Neural progenitor cell (in vitro differentiated cells): ENCODE data around the gene KRTAP9-7. TPM values are rescaled to one million over a fixed set of nuclear protein-coding genes. Genes with fewer than 3 reads are reported as not detected.

Source experiments
- DNase-seq: peaks from one replicate; pipeline ENCODE4 v3.0.0-alpha.2; 2016; ENCODE audit warnings: low spot score
- H2AFZ ChIP-seq: fragments of 200-600 bp; sonication (generic); replicated peaks from 2 replicates; pipeline ENCODE4 v1.6.1; 2016; ENCODE audit warnings: antibody characterized with exemption
- H3F3A ChIP-seq: fragments of 200-600 bp; sonication (generic); 2 replicates; pipeline ENCODE4 v1.6.1; 2016; ENCODE audit warnings: antibody characterized with exemption, low read depth
- H3K27ac ChIP-seq: fragments of 200-600 bp; sonication (generic); 2 replicates; pipeline ENCODE4 v1.5.1; 2016; ENCODE audit warnings: mild to moderate bottlenecking
- H3K27me3 ChIP-seq: fragments of 200-600 bp; sonication (generic); 2 replicates; pipeline ENCODE4 v1.6.1; 2016; ENCODE audit warnings: mild to moderate bottlenecking, moderate library complexity
- H3K36me3 ChIP-seq: fragments of 200-600 bp; sonication (generic); 2 replicates; pipeline ENCODE4 v1.5.1; 2016
- H3K4me1 ChIP-seq: fragments of 200-600 bp; sonication (generic); 2 replicates; pipeline ENCODE4 v1.6.1; 2016; ENCODE audit warnings: mixed run types
- H3K4me2 ChIP-seq: fragments of 200-600 bp; sonication (generic); 2 replicates; pipeline ENCODE4 v1.6.1; 2016
- H3K4me3 ChIP-seq: fragments of 200-600 bp; sonication (generic); 2 replicates; pipeline ENCODE4 v1.5.1; 2016
- H3K79me2 ChIP-seq: fragments of 200-600 bp; sonication (generic); 2 replicates; pipeline ENCODE4 v1.6.1; 2016; ENCODE audit warnings: low read depth
- H3K9ac ChIP-seq: fragments of 200-600 bp; sonication (generic); 2 replicates; pipeline ENCODE4 v1.6.1; 2016
- H3K9me3 ChIP-seq: fragments of 200-600 bp; sonication (generic); 2 replicates; pipeline ENCODE4 v1.5.1; 2016; ENCODE audit warnings: low read depth
- H4K20me1 ChIP-seq: fragments of 200-600 bp; sonication (generic); 2 replicates; pipeline ENCODE4 v1.6.1; 2016; ENCODE audit warnings: low read depth
- H3K27ac Mint-ChIP-seq: 3 replicates; pipeline ENCODE4 v1.8.0; 2021; ENCODE audit warnings: mixed read lengths
- H3K27me3 Mint-ChIP-seq: 2 replicates; pipeline ENCODE4 v1.8.0; 2022; ENCODE audit warnings: low read depth, mild to moderate bottlenecking, inconsistent platforms, moderate library complexity, mixed read lengths; ENCODE audit not compliant: insufficient read depth
- H3K36me3 Mint-ChIP-seq: 3 replicates; pipeline ENCODE4 v1.8.0; 2021; ENCODE audit warnings: mixed read lengths
- H3K4me1 Mint-ChIP-seq: 3 replicates; pipeline ENCODE4 v1.8.0; 2021; ENCODE audit warnings: mixed read lengths
- H3K4me3 Mint-ChIP-seq: 3 replicates; pipeline ENCODE4 v1.8.0; 2021; ENCODE audit warnings: mild to moderate bottlenecking, moderate library complexity, mixed read lengths
- H3K9me3 Mint-ChIP-seq: 3 replicates; pipeline ENCODE4 v1.8.0; 2020; ENCODE audit warnings: mixed read lengths
- CTCF ChIP-seq: fragments of 200-600 bp; sonication (generic); IDR thresholded peaks from 2 replicates; pipeline ENCODE4 v1.5.1; 2017; ENCODE audit warnings: antibody characterized with exemption, mild to moderate bottlenecking
- EZH2 ChIP-seq: fragments of 200-600 bp; sonication (generic); IDR thresholded peaks from 2 replicates; pipeline ENCODE4 v1.6.1; 2017; ENCODE audit warnings: antibody characterized with exemption, mild to moderate bottlenecking, moderate library complexity
- EZH2phosphoT487 ChIP-seq: fragments of 200-600 bp; sonication (generic); IDR thresholded peaks from 2 replicates; pipeline ENCODE4 v1.6.1; 2017; ENCODE audit warnings: antibody characterized with exemption
- total RNA-seq: library from RNA; depleted of rRNA; stranded (reverse); fragments of >200 nt; gene quantifications from 2 replicates; pipeline ENCODE4 v1.2.3, GENCODE V29; 2015; ENCODE audit warnings: low replicate concordance

The KRTAP9-7 gene
- total RNA-seq, 1 donor from 2014 or later, result not detected

GRCh38 chr17:41296846-41297245 is 21.3 kb downstream of the KRTAP9-7 start:
- Histone ChIP-seq H3K4me3 (no peak overlapping the region), H3K79me2 (no peaks in the 10 kb centered on the region), H4K20me1 (no peaks in the 10 kb centered on the region), H3K9ac (no peak overlapping the region), H3F3A (no peaks in the 10 kb centered on the region), H3K27ac (no peak overlapping the region), H3K4me2 (no peak overlapping the region), H3K27me3 (no peaks in the 10 kb centered on the region), H3K9me3 (no peaks in the 10 kb centered on the region), H2AFZ (no peak overlapping the region), H3K36me3 (no peaks in the 10 kb centered on the region), H3K4me1 (no peaks in the 10 kb centered on the region)
- DNase-seq, result no peak
- Mint-ChIP-seq H3K9me3 (no peaks in the 10 kb centered on the region), H3K27ac (no peak overlapping the region), H3K27me3 (peaks cover 2% of the 10 kb centered on the region), H3K4me1 (no peaks in the 10 kb centered on the region), H3K36me3 (no peaks in the 10 kb centered on the region), H3K4me3 (no peak overlapping the region)
- no peak for TF ChIP-seq EZH2
- no peak for TF ChIP-seq CTCF
- TF ChIP-seq EZH2phosphoT487, result no peak

- H3K4me3 ChIP-seq, result no peak overlapping the region
- no peak overlapping the region for H3K4me2 ChIP-seq
- H3K79me2 ChIP-seq, result no peaks in the 10 kb centered on the region
- H3F3A ChIP-seq, result no peaks in the 10 kb centered on the region
- no peaks in the 10 kb centered on the region for H3K36me3 ChIP-seq
- H3K9me3 ChIP-seq, result no peaks in the 10 kb centered on the region
- no peak overlapping the region for H2AFZ ChIP-seq
- Mint-ChIP-seq H3K36me3 (no peaks in the 10 kb centered on the region), H3K27ac (no peak overlapping the region), H3K9me3 (no peaks in the 10 kb centered on the region), H3K4me3 (no peak overlapping the region), H3K4me1 (no peaks in the 10 kb centered on the region), H3K27me3 (peaks cover 2% of the 10 kb centered on the region)
- no peaks in the 10 kb centered on the region for H3K4me1 ChIP-seq
- DNase-seq, result no peak
- no peaks in the 10 kb centered on the region for H4K20me1 ChIP-seq
- no peak overlapping the region for H3K27ac ChIP-seq
- no peak overlapping the region for H3K9ac ChIP-seq
- H3K27me3 ChIP-seq, result no peaks in the 10 kb centered on the region
- TF ChIP-seq CTCF (no peak), EZH2 (no peak), EZH2phosphoT487 (no peak)
Measured at GRCh38 chr17:41298458-41299135, 23.1 kb downstream of the KRTAP9-7 start.

GRCh38 chr17:41301204-41301790 is 25.8 kb downstream of the KRTAP9-7 start:
- H3K36me3 ChIP-seq, result no peaks in the 10 kb centered on the region
- no peak overlapping the region for H3K9ac ChIP-seq
- no peaks in the 10 kb centered on the region for H3K9me3 ChIP-seq
- no peaks in the 10 kb centered on the region for H3K27me3 ChIP-seq
- H3K27me3 Mint-ChIP-seq, result peaks cover 4% of the 10 kb centered on the region
- H3K27ac ChIP-seq, result no peak overlapping the region
- H3K9me3 Mint-ChIP-seq, result no peaks in the 10 kb centered on the region
- TF ChIP-seq CTCF (no peak), EZH2 (no peak), EZH2phosphoT487 (no peak)
- H3K4me3 Mint-ChIP-seq, result no peak overlapping the region
- no peak overlapping the region for H3K27ac Mint-ChIP-seq
- no peak overlapping the region for H3K4me2 ChIP-seq
- no peaks in the 10 kb centered on the region for H4K20me1 ChIP-seq
- no peak for DNase-seq
- H3K4me1 Mint-ChIP-seq, result no peaks in the 10 kb centered on the region
- H3K4me1 ChIP-seq, result no peaks in the 10 kb centered on the region
- H3K4me3 ChIP-seq, result no peak overlapping the region
- no peaks in the 10 kb centered on the region for H3F3A ChIP-seq
- no peak overlapping the region for H2AFZ ChIP-seq
- no peaks in the 10 kb centered on the region for H3K79me2 ChIP-seq
- no peaks in the 10 kb centered on the region for H3K36me3 Mint-ChIP-seq
